MCF 10A (cell line): Measurements from ENCODE around the gene CYFIP1. TPM values are rescaled to one million over a fixed set of nuclear protein-coding genes. Genes with fewer than 3 reads are reported as not detected.

ENCODE experiments used
- BruUV-seq: library from RNA; stranded (reverse); fragments of 400-500 nt; replicated peaks from 2 replicates; lab custom pipeline; 2021; lab: Mats Ljungman, UMichigan
- CTCF ChIA-PET: fragments of 300-600 bp; sonication (Branson Sonifier 250); formaldehyde crosslinking; extraction: SDS; loops from one replicate; lab custom pipeline; 2021; ENCODE audit warnings: antibody characterized with exemption, inconsistent platforms; lab: Yijun Ruan, JAX
- POLR2A ChIA-PET: fragments of 300-600, 350-650 bp; sonication (Branson Sonifier 250); formaldehyde crosslinking; extraction: SDS; loops from one replicate; lab custom pipeline; 2020; ENCODE audit warnings: antibody characterized with exemption, inconsistent platforms; lab: Yijun Ruan, JAX
- DNase-seq: peaks from one replicate; pipeline ENCODE4 v3.0.0-alpha.2; 2018; ENCODE audit not compliant: unreplicated experiment
- H3K27ac Mint-ChIP-seq: one replicate; pipeline ENCODE4 v1.8.0; 2022; ENCODE audit warnings: mild to moderate bottlenecking, low read depth, mixed read lengths; ENCODE audit not compliant: unreplicated experiment
- H3K27me3 Mint-ChIP-seq: one replicate; pipeline ENCODE4 v1.8.0; 2022; ENCODE audit warnings: mixed read lengths; ENCODE audit not compliant: insufficient read depth, unreplicated experiment
- H3K36me3 Mint-ChIP-seq: one replicate; pipeline ENCODE4 v1.8.0; 2022; ENCODE audit warnings: mild to moderate bottlenecking, moderate library complexity, mixed read lengths; ENCODE audit not compliant: insufficient read depth, unreplicated experiment
- H3K4me1 Mint-ChIP-seq: one replicate; pipeline ENCODE4 v1.8.0; 2022; ENCODE audit warnings: mixed read lengths; ENCODE audit not compliant: insufficient read depth, unreplicated experiment
- H3K4me3 Mint-ChIP-seq: one replicate; pipeline ENCODE4 v1.8.0; 2022; ENCODE audit warnings: mild to moderate bottlenecking, moderate library complexity, mixed read lengths; ENCODE audit not compliant: unreplicated experiment
- H3K9me3 Mint-ChIP-seq: one replicate; pipeline ENCODE4 v1.8.0; 2022; ENCODE audit warnings: mixed read lengths; ENCODE audit not compliant: unreplicated experiment
- CTCF ChIP-seq: fragments of 200-600 bp; IDR thresholded peaks from one replicate; pipeline ENCODE4 v1.8.0; 2022; ENCODE audit warnings: antibody characterized with exemption, mild to moderate bottlenecking; ENCODE audit not compliant: unreplicated experiment
- intact Hi-C: fragments of 100-400 bp; cut with micrococcal nuclease; formaldehyde crosslinking; loops from 2 replicates; pipeline ENCODE4 v1.14.1; 2022
- total RNA-seq: library from RNA; stranded (reverse); gene quantifications from 2 replicates; pipeline ENCODE4 v1.2.3, GENCODE V29; 2022

CYFIP1 gene
- total RNA-seq, 1 experiment from 2014 or later: 99.1 TPM

- POLR2A ChIA-PET: interaction anchor here (0.5 kb wide), 1 partner anchor 514 kb away, joined by 3 read pairs; no protein-coding TSS in a partner anchor
- no peak for TF ChIP-seq CTCF
- Mint-ChIP-seq H3K36me3 (peaks cover 82% of the 10 kb centered on the region), H3K4me3 (no peak overlapping the region), H3K4me1 (peaks cover 25% of the 10 kb centered on the region), H3K27me3 (no peaks in the 10 kb centered on the region), H3K9me3 (no peaks in the 10 kb centered on the region), H3K27ac (no peak overlapping the region)
- CTCF ChIA-PET: interaction anchor here (0.7 to 1.0 kb wide), 2 partner anchors 25 to 183 kb away, joined by 3 to 4 read pairs; no protein-coding TSS in a partner anchor
- intact Hi-C loops: no loop called here
- no peak for DNase-seq
- no TSS peak for BruUV-seq
These were observed 87.8 kb downstream of the CYFIP1 start for GRCh38 chr15:22892333-22892732.

GRCh38 chr15:22891426-22892210, 88.5 kb downstream of the CYFIP1 start:
- Mint-ChIP-seq H3K4me1 (peaks cover 29% of the 10 kb centered on the region), H3K36me3 (peaks cover 82% of the 10 kb centered on the region), H3K27ac (no peak overlapping the region), H3K9me3 (no peaks in the 10 kb centered on the region), H3K4me3 (no peak overlapping the region), H3K27me3 (no peaks in the 10 kb centered on the region)
- BruUV-seq: no TSS peak
- ChIA-PET CTCF (interaction anchor here (1.0 kb wide), 1 partner anchor 184 kb away, joined by 3 read pairs; no protein-coding TSS in a partner anchor), POLR2A (no interaction called here)
- intact Hi-C loops: no loop called here
- DNase-seq: no peak
- no peak for TF ChIP-seq CTCF

GRCh38 chr15:22890296-22890695, 89.9 kb downstream of the CYFIP1 start:
- Mint-ChIP-seq H3K4me1 (peaks cover 17% of the 10 kb centered on the region), H3K4me3 (no peak overlapping the region), H3K27ac (no peak overlapping the region), H3K9me3 (no peaks in the 10 kb centered on the region), H3K36me3 (peaks cover 79% of the 10 kb centered on the region), H3K27me3 (no peaks in the 10 kb centered on the region)
- CTCF ChIA-PET: no interaction called here
- no TSS peak for BruUV-seq
- no peak for DNase-seq
- intact Hi-C loops: no loop called here
- POLR2A ChIA-PET: no interaction called here
- TF ChIP-seq CTCF: no peak

GRCh38 chr15:22889146-22889818, 90.9 kb downstream of the CYFIP1 start:
- TF ChIP-seq CTCF: no peak
- no TSS peak for BruUV-seq
- Mint-ChIP-seq H3K4me3 (no peak overlapping the region), H3K4me1 (peaks cover 15% of the 10 kb centered on the region), H3K27me3 (no peaks in the 10 kb centered on the region), H3K36me3 (peaks cover 75% of the 10 kb centered on the region), H3K27ac (peak overlapping the region; percentile 50), H3K9me3 (no peaks in the 10 kb centered on the region)
- CTCF ChIA-PET: interaction anchor here (0.6 kb wide), 1 partner anchor 13 kb away, joined by 3 read pairs; no protein-coding TSS in a partner anchor
- POLR2A ChIA-PET: no interaction called here
- intact Hi-C loops: no loop called here
- no peak for DNase-seq
